HG03039 (cell line): ENCODE measurements around the gene SLC25A26.
"Not testable (repeated sequence)": the region's sequence is repeated elsewhere in the genome, so short reads cannot be mapped to it uniquely, and the experiment has no call there.

Experiments
- ATAC-seq: cut with Tn5 transposase; IDR thresholded peaks from one replicate; pipeline ENCODE4 v1.9.1; 2021; ENCODE audit warnings: mild to moderate bottlenecking, moderate library complexity; ENCODE audit not compliant: unreplicated experiment

SLC25A26 gene

GRCh38 chr3:66406163-66406562 is 185.4 kb downstream of the SLC25A26 start:
- ATAC-seq: no peak

DNA sequence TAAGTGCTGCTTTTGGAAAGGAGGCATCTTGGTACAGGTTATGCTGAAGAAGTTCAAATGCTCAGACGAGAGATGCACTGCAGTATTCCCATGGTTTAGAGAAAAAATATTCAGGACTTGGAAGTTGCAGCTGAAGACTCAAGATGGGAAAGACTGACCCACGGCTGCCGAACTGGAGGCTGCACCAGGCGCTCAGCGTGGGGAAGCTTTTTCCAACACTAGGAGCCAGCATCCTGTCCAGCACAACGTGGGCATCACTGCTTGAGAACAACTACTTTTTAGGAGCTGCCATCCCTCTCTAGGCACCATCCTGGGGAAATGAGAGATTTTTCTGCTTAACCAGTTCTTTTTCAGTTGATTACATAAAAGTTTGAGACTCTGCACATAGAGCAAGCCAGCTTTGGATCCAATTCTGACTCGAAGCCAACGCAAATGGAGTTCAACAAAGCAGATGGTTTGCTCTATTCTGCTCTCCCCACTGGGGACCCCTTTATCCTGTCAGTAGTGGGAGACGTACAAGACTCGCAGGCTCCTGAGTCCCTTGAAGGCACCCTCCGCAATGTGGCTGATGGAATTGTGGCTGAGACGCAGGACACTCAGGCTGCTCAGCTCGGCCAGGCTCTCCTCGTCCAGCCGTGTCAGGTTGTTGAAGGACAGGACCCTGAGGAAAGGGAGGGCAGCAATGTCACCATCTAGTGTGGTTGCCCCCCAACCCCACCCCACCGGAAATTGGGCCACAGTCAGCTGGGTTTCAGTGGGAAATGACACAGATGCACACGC is 186.2 kb downstream of the SLC25A26 start:
- ATAC-seq: no peak

GRCh38 chr3:66407611-66408218 is 186.9 kb downstream of the SLC25A26 start:
- ATAC-seq: peak; percentile 64

DNA sequence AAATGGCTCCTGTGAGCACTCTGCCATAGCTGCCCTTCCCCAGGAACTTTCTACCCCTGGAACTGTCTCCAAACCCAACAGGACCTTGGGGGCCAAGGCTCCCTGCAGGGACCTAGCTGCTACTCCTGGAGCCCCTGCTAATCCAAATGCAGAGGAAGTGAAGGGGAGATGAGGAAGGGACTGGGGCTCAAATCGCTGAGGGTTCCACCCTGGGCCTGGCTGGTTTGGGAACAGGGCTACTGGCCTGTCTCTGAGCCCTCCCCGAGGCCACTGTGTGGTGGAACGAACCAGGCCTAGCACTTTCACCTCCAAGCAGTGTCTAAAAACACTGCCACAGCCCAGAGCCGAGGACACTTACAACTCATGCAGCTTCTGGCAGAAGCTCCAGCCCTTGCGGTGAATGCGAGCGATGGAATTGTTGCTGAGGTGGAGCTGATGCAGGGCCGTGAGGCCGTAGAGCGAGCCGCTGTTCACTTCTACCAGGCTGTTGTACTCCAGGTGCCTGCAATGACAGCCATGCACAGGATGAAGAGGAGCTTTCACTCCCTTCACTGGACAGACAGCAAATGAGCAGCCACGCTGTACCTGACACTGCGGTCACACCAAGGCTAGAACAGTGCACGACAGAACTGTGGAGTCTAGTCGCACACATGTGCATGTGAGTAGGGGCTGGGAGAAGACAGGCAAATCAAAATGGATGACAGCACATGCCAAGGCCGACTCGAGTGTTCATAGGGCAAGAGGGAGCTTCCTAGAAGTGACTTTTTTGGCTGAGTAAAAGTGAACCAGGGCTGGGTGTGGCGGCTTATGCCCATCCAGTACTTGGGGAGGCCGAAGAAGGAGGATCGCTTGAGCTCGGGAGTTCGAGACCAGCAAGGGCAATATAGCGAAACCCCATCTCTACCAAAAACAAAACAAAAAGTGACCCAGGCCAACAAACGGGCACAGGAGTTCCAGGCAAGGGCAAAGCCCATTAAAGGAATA is 189.3 kb downstream of the SLC25A26 start:
- ATAC-seq: no peak

DNA sequence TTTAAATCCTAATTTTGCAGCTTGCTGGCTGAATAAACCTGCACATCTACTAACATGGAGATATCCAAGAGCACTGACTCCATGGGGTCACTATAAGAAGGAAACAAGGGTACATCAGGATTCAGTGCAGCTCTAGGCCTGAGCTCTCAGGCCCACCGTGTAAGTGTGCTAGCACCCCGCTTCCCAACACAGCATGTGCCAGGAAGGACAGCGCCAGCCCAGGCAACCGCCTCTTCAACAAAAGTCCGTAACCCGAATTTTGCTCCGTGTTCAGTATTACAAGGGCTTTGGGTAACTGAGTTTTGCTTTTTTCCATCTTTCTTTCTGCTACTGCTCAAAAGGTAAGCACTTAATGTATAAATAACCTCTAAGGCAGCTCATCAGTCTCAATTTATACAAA is 190.2 kb downstream of the SLC25A26 start:
- ATAC-seq: no peak

DNA sequence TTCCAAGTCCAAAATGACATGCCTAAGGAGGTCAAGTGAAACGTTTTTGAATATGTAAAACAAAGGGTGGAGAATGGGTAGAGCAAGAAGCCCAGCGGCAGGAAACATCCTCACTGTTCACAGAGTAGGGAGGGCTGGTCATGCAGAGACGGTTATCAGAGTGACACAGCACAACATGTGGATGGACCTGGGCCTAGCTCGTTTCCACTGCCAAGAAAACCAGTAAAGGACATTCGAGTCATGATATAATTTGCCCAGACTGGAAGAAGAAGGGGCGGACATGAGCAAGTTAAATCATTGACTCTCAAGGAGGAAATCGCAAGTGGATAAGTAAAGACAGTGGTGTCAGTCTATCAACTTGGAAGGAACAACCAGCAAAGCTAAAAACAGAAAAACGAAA is 190.7 kb downstream of the SLC25A26 start:
- ATAC-seq: no peak

DNA sequence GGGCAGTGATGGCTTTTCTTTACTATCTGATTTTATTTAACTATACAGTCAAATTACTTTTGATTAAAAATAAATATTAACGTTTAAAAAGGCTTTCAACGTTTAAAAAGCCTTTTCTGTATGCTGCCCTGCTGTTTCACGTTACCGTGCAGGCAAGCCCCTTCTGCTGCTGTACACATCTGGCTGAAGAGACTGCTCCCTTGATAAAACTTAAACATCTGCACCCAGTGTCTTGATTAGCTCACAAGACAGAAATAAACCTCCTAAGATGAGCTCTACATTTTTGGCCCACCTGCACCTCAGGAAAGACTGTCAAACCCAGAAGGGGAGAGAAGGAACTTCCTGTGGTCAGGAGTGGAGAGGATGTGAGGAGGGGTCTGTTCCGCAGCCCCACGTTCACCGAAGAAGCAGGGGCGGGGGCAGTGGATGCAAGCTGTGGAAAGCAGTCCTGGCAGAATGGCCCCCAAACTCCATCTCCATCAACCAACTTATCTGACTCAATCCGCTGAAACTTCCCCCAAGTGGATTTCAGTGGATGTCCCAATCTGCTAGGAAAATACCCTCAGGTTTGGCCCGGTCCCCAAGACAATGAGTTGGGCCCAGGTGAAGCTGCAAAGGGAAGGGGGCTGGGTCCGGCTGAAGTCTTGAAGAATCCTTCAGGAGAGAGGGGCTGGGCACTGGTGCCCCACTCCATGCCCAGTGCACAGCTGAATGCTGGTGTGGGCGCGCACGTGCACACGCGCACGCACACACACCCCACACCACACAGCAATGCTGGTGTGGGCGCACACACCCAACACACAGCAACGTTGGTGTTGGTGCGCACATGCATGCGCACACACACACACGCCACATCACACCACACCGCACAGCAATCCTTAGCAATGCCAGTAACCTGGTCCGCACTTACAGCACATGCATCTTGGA is 191.4 kb downstream of the SLC25A26 start:
- no peak for ATAC-seq

DNA sequence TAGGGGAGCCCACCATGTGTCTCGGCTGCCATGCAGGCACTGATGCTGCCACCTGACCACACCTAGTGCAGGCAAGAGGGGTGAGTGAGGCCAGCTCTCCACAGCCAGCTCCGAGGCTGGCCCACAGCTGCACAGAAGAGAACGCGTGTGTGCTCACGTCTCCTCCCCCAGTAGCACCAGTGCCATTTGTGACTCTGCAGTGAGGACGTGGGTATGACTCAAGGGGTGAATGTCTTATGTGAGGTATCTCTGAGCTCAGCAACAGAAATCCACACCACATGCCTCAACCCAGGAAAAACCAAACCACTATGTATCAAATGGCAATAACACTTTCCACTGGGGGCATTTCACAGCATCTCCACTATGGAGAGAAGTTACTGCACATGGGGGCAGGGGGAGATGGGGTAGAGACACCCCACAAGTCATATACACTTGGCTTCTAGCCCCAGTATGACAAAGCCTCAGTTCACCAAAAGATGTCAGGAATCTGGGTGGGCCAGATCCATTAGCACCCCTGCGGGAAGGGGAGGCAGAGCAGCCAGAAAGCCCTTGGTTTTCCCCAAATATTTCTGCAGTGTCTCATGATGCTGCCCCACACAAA is 192.4 kb downstream of the SLC25A26 start:
- no peak for ATAC-seq

- ATAC-seq: no peak
Observed at GRCh38 chr3:66414846-66415245, 194.0 kb downstream of the SLC25A26 start.

DNA sequence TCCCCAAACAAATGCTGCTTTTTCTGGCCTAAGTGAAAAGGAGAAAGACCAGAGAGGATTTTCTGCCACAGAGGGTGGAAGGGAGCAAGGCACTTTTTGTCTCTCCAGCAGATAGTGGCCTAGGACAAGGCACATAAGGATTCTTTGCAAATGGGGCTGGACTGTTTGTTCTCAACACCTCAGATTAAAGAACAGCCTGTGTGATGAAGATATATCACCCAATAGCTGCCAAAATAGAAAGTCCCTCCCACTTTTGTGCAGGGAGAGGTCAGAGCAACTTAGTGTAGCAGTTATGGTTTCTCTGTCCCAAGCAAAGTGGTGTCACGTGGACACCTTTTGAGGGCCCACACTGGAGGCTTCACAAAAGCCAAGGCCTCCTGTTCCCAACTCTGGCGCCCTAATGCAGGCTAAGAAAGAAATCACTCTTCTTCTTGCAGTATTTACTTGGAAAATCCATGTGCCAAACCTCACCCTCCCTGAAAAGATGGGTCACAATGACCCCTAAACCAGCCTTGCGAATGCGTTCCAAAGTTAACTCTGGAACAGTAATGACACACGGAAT is 195.1 kb downstream of the SLC25A26 start:
- ATAC-seq: no peak

- no peak for ATAC-seq
Observed at GRCh38 chr3:66416556-66417304, 195.9 kb downstream of the SLC25A26 start.

- no peak for ATAC-seq
Observed at GRCh38 chr3:66418475-66418931, 197.7 kb downstream of the SLC25A26 start.

DNA sequence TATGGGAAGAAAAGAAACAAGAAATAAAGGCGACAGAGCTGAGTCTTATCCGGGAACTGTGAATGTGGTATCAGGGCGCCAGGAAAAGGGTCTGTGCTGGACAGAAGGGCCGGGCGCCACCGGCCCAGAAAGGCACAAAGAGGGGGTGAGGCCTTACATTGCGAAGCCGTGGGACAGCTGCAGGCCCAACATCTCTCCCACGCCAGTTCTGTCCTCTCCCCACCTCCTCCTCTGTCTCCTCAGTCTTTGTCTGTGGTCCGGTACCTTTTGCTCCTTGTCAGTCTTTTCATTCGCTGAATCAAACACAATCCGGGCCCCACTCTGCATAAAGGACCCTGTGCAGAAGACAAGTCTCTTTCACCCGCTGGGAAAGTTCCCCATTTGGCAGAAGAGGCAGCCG is 198.2 kb downstream of the SLC25A26 start:
- ATAC-seq: no peak

DNA sequence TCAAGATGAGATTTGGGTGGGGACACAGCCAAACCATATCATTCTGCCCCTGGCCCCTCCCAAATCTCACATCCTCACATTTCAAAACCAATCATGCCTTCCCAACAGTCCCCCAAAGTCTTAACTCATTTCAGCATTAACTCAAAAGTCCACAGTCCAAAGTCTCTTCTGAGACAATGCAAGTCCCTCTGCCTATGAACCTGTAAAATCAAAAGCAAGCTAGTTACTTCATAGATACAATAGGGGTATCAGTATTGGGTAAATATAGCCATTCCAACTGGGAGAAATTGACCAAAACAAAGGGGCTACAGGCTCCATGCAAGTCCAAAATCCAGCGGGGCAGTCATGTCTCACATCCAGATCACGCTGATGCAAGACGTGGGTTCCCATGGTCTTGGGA is 200.3 kb downstream of the SLC25A26 start:
- ATAC-seq: not testable (repeated sequence)

DNA sequence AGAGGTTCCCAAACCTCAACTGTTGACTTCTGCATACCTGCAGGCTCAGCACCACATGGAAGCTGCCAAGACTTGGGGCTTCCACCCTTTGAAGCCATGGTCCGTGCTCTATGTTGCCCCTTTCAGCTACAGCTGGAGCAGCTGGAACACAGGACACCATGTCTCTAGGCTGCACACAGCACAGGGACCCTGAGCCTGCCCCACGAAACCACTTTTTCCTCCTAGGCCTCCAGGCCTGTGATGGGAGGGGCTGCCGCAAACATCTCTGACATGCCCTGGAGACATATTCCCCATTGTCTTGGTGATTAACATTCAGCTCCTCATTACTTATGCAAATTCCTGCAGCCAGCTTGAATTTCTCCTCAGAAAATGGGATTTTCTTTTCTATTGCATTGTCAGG is 201.1 kb downstream of the SLC25A26 start:
- not testable (repeated sequence) for ATAC-seq

GRCh38 chr3:66423791-66424190 is 203.0 kb downstream of the SLC25A26 start:
- ATAC-seq: no peak

GRCh38 chr3:66425032-66425431 is 204.2 kb downstream of the SLC25A26 start:
- no peak for ATAC-seq

DNA sequence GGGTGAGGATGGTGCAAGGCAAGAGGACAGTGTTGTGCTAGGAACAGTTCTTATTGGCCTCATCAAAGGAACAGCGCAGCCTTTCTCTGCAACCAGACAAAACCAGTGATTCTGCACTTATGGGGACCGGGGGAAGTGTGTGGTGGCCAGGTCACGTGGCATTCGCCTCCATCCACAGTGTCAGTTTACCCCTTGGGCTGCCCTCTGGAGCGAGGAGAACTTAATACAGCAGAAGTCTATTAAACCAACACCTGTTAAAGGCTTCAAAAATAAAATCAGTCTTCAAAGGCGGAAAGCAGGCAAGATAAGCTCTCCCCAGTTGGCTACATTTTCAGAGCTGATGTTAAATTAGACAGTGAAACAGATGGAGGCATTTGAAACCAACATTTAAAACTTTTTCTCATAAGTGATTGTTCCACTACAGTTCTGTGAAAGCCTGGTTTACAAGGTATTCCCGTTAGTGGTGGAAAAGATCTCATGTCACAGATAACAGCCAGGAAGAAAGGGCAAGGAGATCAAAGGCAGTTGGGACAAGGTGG is 204.8 kb downstream of the SLC25A26 start:
- no peak for ATAC-seq

GRCh38 chr3:66426135-66426534 is 205.3 kb downstream of the SLC25A26 start:
- ATAC-seq: no peak
